Measurements from ENCODE around the gene STXBP1. TPM values are rescaled to one million over a fixed set of nuclear protein-coding genes. Genes with fewer than 3 reads are reported as not detected.

The STXBP1 gene
- total RNA-seq, 1 experiment from 2014 or later, result 40.6 TPM

DNA sequence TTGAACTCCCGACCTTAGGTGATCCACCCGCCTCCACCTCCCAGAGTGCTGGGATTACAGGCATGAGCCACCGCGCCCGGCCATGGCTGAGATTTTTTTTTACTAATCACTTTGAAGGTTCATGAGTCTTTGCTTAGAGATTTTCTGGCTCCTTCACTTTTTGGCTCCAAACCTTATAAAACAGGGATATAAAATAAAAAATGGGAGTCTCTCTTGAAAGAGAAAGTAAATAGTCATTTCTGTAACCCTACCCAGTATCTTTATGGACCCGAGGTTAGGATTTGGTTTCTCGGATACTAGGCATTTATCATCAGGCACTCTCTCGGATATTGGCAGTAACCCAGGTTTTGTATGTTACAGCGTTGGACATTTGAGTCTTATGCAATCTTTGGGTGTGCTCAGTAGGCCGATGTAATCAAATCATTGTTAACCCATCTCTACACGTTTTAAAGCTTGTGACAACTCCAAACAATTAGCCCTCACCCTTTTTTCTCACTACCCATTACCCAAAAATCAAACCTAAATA, 25.3 kb downstream of the STXBP1 start:
- ATAC-seq (no peak), DNase-seq (ENCODE audit: low read depth, low spot score) (no peak)
- no peaks in the 10 kb centered on the region for H3K27me3 ChIP-seq (ENCODE audit: insufficient read depth, low read length)
- no peak overlapping the region for H3K9ac ChIP-seq (ENCODE audit: low read length)
- RAD21 ChIA-PET (ENCODE audit: low non-redundant PET in 1 of 2, low total read pairs in 2 of 2, uncharacterized antibody in 2 of 2, unreplicated experiment in 2 of 2), result no interaction called here
- no peaks in the 10 kb centered on the region for H3K79me2 ChIP-seq (ENCODE audit: insufficient read depth, low read length)
- H3K27ac ChIP-seq (ENCODE audit: low read depth, low read length), result no peak overlapping the region
- H3K4me3 ChIP-seq (replicated peaks in 1 of 2; ENCODE audit: low read depth in 1 of 2, low read length in 2 of 2), result no peak overlapping the region
- intact Hi-C loops (cut with micrococcal nuclease), result no loop called here
- no peaks in the 10 kb centered on the region for H4K20me1 ChIP-seq (ENCODE audit: insufficient read depth)
- CTCF ChIA-PET, result no interaction called here
- no peak overlapping the region for H2AFZ ChIP-seq (ENCODE audit: low read depth, low read length, poor library complexity, severe bottlenecking)
- no peaks in the 10 kb centered on the region for H3K9me3 ChIP-seq (ENCODE audit: control insufficient read depth in 1 of 2, insufficient read depth in 1 of 2, low read depth in 1 of 2, low read length in 2 of 2)
- no TSS peak for BruUV-seq (replicated peaks)
- H3K9me2 ChIP-seq (ENCODE audit: insufficient read depth), result no peaks in the 10 kb centered on the region
- no peak overlapping the region for H3K4me2 ChIP-seq (ENCODE audit: low read length)
- TF ChIP-seq REST (IDR thresholded peaks at IDR 0.05; ENCODE audit: low read depth), result no peak
- TF ChIP-seq EZH2phosphoT487 (IDR thresholded peaks at IDR 0.05; ENCODE audit: borderline replicate concordance), result no peak
- TF ChIP-seq POLR2A (IDR thresholded peaks at IDR 0.05; ENCODE audit: borderline replicate concordance, extremely low read depth, insufficient read depth, insufficient read length), result no peak
- TF ChIP-seq JUND (IDR thresholded peaks at IDR 0.05), result no peak
- no peak for TF ChIP-seq TCF7L2 (IDR thresholded peaks at IDR 0.05; ENCODE audit: borderline replicate concordance, extremely low read depth, insufficient read depth, insufficient read length)
- TF ChIP-seq RAD21 (IDR thresholded peaks at IDR 0.05; ENCODE audit: low read depth), result no peak
- no peak for TF ChIP-seq ATF3 (IDR thresholded peaks at IDR 0.05)
- TF ChIP-seq CBX3 (IDR thresholded peaks at IDR 0.05; ENCODE audit: low read depth), result no peak
- no peak for TF ChIP-seq SRF (IDR thresholded peaks at IDR 0.05; ENCODE audit: low read depth)
- no peak for TF ChIP-seq CEBPB (IDR thresholded peaks at IDR 0.05; ENCODE audit: low read depth)
- no peak for TF ChIP-seq EGR1 (IDR thresholded peaks at IDR 0.05; ENCODE audit: low read depth)
- TF ChIP-seq EZH2 (IDR thresholded peaks at IDR 0.05), result no peak
- TF ChIP-seq ZFX (IDR thresholded peaks at IDR 0.05), result no peak
- no peak for TF ChIP-seq MAX (IDR thresholded peaks at IDR 0.05)
- TF ChIP-seq SP1 (IDR thresholded peaks at IDR 0.05; ENCODE audit: low read depth), result no peak
- TF ChIP-seq, protein P1, sequence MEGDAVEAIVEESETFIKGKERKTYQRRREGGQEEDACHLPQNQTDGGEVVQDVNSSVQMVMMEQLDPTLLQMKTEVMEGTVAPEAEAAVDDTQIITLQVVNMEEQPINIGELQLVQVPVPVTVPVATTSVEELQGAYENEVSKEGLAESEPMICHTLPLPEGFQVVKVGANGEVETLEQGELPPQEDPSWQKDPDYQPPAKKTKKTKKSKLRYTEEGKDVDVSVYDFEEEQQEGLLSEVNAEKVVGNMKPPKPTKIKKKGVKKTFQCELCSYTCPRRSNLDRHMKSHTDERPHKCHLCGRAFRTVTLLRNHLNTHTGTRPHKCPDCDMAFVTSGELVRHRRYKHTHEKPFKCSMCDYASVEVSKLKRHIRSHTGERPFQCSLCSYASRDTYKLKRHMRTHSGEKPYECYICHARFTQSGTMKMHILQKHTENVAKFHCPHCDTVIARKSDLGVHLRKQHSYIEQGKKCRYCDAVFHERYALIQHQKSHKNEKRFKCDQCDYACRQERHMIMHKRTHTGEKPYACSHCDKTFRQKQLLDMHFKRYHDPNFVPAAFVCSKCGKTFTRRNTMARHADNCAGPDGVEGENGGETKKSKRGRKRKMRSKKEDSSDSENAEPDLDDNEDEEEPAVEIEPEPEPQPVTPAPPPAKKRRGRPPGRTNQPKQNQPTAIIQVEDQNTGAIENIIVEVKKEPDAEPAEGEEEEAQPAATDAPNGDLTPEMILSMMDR (IDR thresholded peaks at IDR 0.05 in 2 of 3, conservative IDR thresholded peaks at IDR 0.05 in 1 of 3; ENCODE audit: borderline replicate concordance in 1 of 3, insufficient read depth in 1 of 3, low read depth in 2 of 3, low read length in 2 of 3), result no peak
- TF ChIP-seq ELF1 (IDR thresholded peaks at IDR 0.05; ENCODE audit: borderline replicate concordance, low read depth), result no peak
- TF ChIP-seq, protein P2, sequence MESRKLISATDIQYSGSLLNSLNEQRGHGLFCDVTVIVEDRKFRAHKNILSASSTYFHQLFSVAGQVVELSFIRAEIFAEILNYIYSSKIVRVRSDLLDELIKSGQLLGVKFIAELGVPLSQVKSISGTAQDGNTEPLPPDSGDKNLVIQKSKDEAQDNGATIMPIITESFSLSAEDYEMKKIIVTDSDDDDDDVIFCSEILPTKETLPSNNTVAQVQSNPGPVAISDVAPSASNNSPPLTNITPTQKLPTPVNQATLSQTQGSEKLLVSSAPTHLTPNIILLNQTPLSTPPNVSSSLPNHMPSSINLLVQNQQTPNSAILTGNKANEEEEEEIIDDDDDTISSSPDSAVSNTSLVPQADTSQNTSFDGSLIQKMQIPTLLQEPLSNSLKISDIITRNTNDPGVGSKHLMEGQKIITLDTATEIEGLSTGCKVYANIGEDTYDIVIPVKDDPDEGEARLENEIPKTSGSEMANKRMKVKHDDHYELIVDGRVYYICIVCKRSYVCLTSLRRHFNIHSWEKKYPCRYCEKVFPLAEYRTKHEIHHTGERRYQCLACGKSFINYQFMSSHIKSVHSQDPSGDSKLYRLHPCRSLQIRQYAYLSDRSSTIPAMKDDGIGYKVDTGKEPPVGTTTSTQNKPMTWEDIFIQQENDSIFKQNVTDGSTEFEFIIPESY (IDR thresholded peaks at IDR 0.05; ENCODE audit: extremely low read depth, insufficient replicate concordance, low read length), result no peak
- no peak for TF ChIP-seq YY1 (IDR thresholded peaks at IDR 0.05; ENCODE audit: extremely low read depth, insufficient replicate concordance, low read depth, low read length)
- H3K36me3 ChIP-seq (ENCODE audit: control insufficient read depth in 1 of 2, insufficient read depth in 2 of 2, low read length in 2 of 2), result no peaks in the 10 kb centered on the region
- POLR2A ChIA-PET, result no interaction called here
- H3K4me1 ChIP-seq (ENCODE audit: control insufficient read depth in 1 of 2, insufficient read depth in 2 of 2, low read length in 2 of 2), result peaks cover 9 to 12% of the 10 kb centered on the region in 2 experiments; a peak in 3 of 4 replicates
